Measurements from ENCODE around the gene CFB.

GRCh38 chr6:31928672-31928939 lies 17.3 kb upstream of the CFB start:
- TF ChIP-seq CTCF (IDR thresholded peaks at IDR 0.05) (no peak), POLR2A (IDR thresholded peaks at IDR 0.05) (no peak)
